Umbilical cord (tissue), 2 donors: ENCODE data around the gene TNS4. TPM values are rescaled to one million over a fixed set of nuclear protein-coding genes. Genes with fewer than 3 reads are reported as not detected.
"Not testable (repeated sequence)": the region's sequence is repeated elsewhere in the genome, so short reads cannot be mapped to it uniquely, and the experiment has no call there.

ENCODE experiments used
- DNase-seq: peaks from one replicate; pipeline ENCODE4 v3.0.0-alpha.2; 2015; ENCODE audit warnings: low spot score
- total RNA-seq: library from RNA; depleted of rRNA; stranded (reverse); fragments of >200 nt; gene quantifications from one replicate; pipeline ENCODE4 v1.2.3, GENCODE V29; 2014; ENCODE audit warnings: low replicate concordance; ENCODE audit not compliant: insufficient read depth

Gene TNS4, protein sequence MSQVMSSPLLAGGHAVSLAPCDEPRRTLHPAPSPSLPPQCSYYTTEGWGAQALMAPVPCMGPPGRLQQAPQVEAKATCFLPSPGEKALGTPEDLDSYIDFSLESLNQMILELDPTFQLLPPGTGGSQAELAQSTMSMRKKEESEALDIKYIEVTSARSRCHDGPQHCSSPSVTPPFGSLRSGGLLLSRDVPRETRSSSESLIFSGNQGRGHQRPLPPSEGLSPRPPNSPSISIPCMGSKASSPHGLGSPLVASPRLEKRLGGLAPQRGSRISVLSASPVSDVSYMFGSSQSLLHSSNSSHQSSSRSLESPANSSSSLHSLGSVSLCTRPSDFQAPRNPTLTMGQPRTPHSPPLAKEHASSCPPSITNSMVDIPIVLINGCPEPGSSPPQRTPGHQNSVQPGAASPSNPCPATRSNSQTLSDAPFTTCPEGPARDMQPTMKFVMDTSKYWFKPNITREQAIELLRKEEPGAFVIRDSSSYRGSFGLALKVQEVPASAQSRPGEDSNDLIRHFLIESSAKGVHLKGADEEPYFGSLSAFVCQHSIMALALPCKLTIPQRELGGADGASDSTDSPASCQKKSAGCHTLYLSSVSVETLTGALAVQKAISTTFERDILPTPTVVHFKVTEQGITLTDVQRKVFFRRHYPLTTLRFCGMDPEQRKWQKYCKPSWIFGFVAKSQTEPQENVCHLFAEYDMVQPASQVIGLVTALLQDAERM
- total RNA-seq = 7.0 TPM

DNA sequence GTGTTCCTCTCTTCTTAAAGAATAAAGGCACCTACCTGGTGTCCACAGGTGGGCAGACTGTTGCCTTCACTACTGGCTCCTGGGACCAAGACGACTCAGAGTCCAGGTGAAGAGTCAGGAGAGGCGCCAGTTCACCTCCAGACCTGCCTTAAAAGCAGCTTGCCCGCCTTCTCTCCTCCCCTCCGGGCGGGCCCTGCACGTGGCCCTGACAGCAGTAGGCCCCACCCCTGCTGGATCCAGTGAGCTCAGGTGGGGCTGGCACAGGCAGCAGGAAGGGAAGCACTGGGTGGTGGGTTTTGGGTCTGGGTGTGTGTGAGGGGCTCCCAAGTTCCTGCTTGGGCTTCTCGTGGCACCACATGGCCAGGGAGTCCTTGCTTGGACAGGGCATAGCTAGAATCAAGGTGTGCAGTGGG is at the start of gene TNS4:
TSS of gene TNS4 (minus strand) at position 125 of the 413 bp plus-strand sequence. CDS start 5,198 bp downstream, outside the sequence.
- DNase-seq = no peak

DNA sequence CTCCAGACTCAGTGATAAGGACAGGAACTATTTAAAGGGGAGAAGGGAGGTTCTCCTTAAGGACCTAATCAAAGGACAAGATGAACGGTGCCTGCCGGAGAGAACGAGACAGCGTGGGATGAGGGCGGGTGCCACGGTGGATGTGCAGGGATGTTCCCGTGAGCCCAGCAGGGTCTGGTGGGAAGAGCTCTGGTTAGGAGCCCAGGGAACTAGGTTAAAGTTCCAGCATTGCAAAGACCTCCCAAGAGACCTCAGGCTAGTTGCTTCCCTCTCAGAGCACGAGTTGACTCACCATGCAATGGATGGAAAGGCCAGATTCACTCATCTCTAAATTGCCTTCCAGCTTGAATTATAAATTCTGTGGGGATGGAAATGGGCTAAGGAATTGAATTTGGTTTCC is 49.2 kb upstream of the TNS4 start:
- no peak for DNase-seq

DNA sequence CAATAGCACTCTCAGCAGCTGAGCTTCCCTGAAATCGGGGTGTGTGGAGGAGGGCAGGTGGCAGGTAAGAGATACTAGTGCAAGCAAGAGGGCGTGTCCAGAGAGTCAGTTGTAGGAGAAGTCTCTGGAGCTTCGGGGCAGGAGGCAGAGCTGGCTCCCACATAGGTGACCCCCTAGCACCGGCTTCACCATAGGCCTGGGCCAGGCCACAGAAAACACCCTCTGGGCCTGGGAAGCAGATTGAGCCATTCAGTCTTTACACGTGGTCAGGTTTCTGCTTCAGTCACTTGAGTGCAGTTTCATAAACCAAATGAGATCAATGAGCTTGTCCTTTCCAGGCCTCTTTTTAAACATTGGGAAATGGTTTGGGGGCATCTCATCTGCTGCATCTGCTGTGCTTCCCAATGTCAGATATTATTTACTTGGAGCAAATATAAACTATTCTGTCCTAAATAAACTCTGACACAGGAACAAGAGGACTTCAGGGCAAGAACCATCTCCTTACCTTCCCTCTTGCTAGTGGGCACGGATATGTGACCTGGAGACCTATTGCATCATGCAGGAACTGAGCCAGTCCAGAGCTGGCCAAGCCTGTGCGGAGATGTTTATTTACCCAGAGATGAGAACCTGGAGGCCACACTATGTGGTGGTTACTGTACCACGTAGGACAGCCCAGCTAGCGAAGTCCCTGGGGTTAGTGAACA is 47.7 kb upstream of the TNS4 start:
- DNase-seq = no peak

DNA sequence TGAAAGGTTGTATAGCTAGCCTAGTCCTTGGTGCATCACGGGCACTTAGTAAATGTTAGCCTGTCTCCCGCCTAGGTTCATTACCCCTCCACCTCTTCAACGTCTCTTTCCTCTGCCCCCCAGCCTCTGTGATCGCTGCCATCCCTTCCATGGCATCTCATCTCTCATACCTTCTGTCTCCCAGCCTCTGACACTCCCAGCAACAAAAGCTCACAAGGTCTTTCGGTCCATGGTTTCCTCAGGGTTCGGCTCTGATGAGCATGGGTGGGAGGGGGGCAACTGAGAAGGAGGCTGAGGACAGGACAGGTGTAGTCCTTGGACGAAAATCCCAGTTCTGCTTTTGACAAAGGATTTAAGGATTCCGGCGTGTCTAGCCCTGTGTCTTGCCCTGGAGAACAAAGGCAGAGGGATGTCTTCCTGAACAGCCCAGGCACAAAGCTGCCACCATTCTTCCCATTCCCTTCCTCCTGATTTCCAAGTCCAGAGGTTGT is 47.1 kb upstream of the TNS4 start:
- no peak for DNase-seq

DNA sequence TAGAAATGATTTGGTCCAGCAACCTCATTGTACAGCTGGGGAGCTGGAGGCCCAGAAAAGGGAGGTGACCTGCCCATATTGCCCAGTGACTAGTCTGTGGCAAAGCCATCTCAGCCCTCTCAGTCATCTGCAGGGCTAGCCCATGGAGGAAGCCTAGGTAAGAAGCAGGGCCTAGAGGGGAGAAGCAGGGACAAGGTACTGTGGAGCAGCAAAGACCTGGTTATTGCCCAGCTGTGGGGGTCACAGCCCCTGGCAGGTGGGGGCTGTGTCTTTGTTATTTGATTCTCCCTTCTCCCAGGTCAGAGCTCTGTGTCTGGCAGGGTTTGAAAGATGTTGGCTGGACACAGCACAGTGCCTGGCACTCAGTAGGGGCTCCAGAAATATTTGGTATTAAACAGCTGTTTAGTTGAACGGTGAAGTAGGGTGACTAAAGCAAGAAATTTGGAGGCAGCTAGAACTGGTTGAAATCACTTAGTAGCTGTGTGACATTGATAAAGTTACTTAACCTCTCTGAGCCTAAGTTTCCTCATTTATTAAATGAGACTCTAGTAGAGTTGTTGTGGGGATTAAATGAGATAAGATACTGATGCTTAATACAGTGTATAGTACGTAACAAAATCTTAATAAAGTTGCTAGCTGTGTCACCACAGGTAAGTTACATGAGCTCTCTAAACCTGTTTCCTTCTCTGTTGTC is 46.5 kb upstream of the TNS4 start:
- no peak for DNase-seq

DNA sequence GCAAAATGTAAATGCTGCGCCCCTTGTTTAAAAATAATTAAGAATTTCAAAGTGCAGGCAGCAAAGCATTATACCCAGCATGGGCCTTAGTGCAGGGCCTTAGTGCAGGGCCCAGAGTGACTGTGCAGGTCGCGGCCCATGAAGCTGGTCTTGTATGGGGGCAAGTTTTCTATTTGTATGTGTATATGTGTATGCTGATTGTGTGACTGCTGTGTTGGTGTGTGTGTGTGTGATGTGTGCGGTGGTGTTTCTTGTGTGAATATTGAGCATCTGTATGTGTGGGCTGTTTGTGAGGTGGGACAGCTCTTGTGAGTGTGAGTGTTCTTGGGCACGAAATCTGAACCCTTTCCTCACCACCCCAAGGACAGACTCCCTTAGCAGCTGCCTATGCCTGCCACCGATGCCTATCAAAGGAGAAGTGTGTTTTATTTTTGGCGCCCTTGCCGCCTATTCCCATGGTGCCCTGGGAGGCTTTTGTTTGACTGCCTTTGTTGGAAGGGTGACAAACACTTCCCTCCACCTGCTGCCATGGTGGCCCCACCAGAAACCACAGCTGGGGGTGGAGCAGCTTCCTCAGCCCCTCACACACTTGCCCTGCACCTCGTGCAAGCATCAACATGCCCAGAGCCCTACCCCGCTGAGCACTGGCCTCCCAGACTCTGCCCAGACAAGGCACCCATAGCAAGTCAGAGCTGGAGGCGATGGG is 45.8 kb upstream of the TNS4 start:
- peak; percentile 73 for DNase-seq

DNA sequence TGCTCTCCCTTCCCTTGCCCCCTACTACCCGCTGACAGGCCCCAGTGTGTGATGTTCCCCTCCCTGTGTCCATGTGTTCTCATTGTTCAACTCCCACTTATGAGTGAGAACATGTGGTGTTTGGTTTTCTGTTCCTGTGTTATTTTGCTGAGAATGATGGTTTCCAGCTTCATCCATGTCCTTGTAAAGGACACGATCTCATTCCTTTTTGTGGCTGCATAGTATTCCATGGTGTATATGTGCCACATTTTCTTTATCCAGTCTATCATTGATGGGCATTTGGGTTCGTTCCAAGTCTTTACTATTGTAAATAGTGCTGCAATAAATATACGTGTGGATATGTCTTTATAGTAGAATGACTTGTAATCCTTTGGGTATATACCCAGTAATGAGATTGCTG is 45.1 kb upstream of the TNS4 start:
- not testable (repeated sequence) for DNase-seq

DNA sequence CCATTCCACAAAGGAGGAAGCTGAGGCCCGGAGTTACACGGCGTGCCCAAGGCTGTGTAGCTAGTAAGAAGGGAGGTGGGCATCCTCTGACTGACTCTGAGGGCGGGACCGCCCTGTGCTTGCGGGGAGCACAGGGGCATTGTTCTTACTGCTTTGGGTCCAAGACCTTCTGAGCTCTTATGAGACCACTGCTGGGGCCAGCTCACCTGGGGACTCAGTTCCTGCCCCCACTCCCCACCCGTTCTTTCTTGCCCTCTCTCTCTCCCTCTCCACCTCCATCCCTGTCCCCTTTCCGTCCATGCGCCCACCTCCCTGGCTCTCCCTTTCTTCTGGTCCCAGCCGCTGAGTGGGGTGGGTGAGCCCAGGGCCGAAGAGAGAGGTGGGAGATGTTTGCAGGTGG is 44.2 kb upstream of the TNS4 start:
- no peak for DNase-seq

DNA sequence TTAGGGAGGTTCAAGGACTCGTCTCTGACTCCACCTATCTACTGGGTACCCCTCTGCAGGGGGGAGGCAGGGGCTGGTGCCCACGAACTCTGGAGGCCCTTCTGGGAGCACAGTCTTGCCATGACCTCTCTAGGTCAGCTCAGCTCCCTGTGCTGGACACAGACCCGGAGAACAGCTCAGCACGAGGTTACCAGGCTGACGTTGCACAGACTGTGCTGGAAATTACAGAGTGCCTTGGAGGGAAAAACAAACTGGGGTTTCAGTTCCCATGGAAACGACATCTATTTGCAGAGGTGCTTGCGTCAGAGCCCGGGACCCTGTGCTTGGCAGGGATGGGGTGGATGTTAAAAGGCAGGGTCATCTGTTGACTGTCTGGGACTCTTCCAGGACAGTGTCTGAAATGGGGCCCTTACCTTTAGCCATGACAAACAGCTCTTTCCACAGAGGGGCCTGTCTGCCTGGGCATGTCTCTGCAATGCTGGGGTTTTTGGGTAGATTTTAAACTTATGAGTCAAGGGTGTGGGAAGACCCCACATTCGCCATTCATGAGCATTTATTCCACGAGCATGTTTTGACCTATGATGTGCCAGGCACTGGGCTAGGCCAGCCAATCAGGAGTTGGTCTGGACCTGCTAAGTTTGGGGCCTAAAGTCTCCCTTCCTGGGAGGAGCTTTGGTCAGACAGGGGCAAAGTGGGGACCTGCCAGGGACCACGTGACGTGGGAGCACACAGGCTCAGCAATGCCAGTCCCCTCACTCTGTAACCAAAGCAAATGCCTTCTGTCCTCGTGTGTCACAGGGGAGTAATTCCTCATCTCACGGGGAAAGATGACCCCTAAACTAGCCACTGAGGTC is 41.4 kb upstream of the TNS4 start:
- peak; percentile 98 for DNase-seq

DNA sequence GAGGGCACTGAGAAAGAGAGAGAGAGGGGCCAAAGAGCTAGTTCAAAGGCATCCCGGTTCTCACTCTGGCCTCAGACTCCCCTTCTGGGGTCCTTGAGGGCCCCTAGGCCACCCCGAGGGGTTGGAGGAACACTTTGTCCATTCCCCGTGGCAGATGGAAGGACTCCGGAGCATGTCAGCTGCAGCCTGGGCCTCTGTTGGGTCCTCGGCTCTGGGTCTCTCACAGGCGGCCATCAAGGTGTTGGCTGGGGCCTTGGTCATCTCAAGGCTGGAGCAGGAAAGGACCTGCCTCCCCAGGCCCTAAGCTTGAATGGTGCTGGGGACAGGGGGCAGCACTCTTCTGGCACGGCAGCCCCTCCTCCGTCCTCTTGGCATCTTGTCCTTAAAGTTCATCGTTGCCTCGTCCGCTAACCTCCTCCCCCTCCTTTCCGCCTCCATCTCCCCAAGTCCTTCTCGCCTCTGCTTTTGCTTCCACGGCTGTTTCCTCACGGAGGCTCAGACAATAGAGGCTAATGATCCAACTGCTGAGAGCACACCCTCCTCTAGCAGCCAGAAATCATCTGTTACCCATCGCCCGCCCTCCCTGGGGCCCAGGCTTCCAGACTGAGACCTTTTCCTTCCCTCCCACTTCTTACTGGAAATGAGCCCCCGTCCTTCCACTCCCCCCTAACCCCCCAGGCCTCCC is 40.6 kb upstream of the TNS4 start:
- peak; percentile 93 for DNase-seq

DNA sequence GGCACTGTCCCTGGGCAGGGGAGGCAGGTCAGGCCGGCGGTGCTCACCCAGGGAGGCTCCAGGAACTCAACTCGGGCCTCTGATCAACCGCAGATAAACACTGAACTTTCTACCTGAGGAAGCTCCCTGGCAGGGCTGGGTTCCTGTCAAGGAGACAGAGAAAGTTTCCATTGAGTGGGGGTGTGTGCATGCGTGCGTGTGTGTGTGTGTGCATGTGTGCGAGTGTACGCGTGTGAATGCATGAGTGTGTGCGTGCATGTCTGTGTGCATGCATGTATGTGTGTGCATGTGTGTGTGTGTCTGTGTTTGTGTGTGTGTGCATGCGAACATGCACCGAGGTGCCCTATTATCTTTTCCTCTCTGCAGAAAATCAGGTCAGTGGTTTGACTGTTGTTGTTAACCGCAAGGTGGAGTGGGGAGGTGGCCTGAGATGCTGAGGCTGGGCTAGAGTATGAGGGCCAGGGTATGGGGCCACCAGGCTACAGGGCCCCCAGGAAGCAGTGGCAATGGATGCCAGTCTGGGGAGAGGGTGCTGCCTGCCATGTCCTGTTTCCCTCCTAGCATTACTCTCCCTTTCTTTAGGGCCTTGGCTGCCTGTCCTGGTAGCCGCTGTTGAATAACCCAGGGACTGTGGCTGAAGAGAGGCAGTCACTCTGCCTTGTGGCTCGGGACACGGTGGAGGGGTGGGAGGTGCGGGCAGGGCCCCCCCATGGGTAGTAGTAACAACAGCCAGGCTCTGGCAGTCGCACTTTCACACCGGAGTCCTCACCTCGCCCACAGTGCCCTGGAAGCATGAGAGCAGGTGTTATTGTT is 39.8 kb upstream of the TNS4 start:
- peak; percentile 42 for DNase-seq

DNA sequence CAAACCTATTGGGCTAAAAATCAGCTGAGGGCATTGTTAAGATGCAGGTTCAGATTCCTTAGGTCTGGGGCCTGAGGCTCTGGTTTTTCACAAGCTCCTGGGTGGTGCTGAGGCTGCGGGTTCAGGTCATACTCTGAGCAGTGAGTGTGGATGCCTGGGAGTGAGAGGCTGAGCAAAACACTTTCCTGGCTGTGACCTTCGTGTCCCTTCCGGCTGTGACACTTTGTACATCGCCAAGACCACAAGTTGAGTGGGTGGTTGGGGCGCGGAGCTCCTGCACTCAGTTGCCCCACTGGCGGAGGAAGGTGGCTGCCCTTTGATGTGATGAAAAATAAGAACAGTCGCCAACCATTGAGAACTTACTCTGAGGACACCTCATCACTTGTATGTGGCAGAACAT is 39.0 kb upstream of the TNS4 start:
- no peak for DNase-seq

DNA sequence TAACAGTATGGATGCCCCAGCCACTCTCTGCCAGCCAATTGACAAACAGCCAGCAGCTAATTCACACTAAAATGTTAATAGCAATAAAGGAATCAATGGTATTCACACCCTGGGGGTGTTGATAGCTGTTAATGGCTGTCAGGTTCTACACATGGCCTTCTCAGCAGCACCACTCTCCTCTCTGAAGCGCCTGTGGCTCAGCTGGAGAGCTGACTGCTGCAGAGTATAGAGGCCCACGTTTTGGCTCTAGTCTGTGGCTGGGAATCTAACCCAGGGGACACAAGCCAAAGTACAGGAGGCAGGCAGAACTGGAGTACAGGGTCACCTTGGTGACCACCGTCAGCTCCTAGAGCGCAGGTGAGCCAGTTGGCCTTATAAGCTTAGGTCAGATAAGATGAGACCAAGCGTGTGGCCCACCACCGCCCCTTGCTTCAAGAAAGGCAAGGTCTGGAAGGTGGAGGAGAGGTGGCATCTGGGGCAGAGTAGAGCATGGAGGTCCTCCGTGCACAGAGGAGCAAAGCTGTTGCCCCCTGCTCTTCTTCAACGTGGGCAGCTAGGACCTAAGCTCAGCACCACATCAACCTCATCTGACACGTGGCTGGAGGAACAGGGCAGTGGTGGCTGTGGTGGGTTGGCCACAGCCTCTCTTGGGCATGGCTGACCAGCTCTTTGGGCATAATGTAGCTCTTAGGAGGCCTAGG is 38.4 kb upstream of the TNS4 start:
- no peak for DNase-seq

DNA sequence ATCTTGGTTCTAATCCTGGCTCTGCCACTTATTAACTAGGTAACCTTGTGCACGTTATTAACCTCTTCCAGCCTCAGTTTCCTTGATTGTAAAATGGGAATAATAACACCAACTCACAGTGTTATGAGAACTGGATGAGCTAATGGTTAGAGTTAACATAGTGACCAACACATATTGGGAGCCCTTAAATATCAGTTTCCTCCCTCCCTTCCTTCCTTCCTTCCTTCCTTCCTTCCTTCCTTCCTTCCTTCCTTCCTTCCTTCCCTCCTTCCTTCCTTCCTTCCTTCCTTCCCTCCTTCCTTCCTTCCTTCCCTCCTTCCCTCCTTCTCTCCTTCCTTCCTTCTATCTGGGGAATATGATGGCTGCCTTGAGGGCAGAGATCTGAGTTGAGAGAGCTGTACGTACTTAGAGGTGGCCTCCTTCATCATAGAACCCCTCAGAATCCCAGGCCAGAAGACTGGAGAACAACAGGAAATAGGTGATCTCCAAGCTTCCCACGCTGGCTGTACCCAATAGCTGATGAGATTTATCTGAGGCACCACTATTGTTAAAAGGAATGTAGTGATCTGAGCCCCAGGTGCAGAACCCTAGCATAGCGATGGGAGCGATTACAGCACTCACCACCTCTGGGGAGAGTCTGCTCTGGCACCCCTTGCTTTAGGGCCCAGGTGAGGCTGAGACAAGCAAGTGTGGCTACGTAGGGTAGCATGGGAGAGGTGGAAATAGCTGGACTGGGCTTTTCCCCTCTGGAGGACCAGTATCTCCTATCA is 37.7 kb upstream of the TNS4 start:
- DNase-seq = no peak

DNA sequence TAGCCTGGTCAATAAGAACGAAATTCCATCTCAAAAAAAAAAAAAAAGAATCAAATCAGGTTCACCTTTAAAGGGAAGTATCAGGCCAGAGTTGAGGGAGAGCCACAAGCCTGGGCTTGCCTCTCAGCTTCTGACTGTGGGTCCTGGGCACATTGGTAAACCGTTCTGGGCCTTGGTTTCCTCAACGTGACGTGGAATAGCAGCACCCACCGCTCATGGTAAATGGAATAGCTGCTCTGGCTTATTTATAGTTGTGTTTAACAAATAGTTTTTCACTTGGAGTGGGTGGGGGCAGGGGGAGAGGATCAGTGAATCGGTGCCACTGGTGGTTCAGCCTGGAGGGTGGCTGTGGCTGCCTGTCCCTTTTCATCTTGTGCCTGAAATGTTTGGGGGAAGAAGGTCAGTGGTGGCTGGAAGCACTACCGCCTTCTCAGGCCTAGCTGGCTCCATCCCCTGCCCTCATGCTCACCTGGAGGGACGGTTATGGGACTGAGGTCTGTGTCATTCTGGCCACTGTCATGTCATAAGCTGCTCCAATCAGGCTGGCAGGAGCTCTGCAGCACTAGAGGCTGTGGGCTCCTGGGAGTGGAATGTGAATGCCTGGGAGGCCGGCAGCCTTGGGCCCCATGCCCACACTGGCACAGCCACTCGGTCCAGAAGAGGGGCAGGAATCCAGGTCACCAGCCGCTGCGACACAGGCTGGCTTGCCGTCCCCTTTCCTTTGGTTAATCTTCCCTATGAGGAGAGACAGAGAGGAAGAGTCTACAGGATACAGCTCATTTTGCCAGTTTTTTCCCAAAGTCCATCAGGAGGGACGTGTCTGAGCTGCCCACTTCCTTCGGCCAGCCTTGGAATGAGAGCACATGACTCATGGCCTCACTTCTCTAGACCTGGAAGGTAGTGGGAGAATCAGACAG is 36.9 kb upstream of the TNS4 start:
- DNase-seq = no peak
